ENCODE measurements around the gene TIGD3.

GRCh38 chr11:65395961-65396530, 41.5 kb downstream of the TIGD3 start:
- TF ChIP-seq RFX5 (IDR thresholded peaks at IDR 0.05; ENCODE audit: borderline replicate concordance, low read depth, low read length) (no peak), CTCF (IDR thresholded peaks at IDR 0.05; ENCODE audit: control extremely low read depth in 1 of 3, insufficient read depth in 1 of 3, low read depth in 1 of 3, low read length in 3 of 3) (no peak), JUND (IDR thresholded peaks at IDR 0.05; ENCODE audit: low read length) (no peak), EP300 (IDR thresholded peaks at IDR 0.05; ENCODE audit: borderline replicate concordance in 1 of 2, low read depth in 2 of 2, low read length in 2 of 2) (no peak)

Measured in H1 (cell line).